Fibroblast of skin of abdomen (primary cell): ENCODE data around the gene MTHFD1L.
"Not testable (repeated sequence)": the region's sequence is repeated elsewhere in the genome, so short reads cannot be mapped to it uniquely, and the experiment has no call there.

Source experiments
- DNase-seq: peaks from one replicate; pipeline ENCODE4 v3.0.0-alpha.2; 2013

MTHFD1L gene

DNA sequence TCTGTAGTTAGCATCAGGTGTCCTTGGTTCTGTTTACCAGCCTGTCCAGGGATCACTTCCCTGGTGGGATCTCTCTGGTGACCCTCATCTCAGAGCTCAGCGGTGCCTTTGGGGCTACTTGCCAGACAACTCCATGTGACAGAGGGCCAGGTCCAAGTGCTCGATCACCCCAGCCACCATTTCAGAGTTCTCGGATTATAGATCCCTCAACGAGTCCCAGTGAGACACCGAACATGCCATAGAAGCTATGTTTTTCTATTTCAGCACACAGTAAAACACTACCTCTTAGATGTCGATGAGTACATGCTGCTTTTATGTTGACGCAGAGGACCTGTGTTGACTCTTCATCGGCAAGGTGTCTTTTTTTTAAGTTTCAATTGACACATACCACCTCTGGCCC, 204.1 kb downstream of the MTHFD1L start:
- DNase-seq: no peak

DNA sequence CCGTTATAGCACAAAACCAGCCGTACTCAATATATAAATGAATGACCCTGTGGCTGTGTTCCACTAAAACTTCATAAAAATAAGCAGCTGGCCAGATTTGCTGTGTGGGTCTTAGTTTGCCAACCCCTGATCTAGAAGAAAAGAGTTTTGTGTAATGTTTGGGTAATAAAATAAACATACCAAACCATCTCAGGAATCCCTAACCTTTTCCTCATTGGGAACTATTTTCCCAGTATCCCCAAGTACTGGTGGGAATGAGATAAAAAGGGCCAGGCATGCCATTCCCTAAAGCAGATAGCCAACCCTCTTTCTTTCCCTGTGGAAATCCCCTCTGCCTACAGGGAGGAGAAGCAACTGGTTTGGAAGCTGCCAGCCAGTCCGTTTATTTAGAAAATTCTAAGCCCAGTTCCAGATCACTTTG, 205.1 kb downstream of the MTHFD1L start:
- DNase-seq: peak; percentile 26

DNA sequence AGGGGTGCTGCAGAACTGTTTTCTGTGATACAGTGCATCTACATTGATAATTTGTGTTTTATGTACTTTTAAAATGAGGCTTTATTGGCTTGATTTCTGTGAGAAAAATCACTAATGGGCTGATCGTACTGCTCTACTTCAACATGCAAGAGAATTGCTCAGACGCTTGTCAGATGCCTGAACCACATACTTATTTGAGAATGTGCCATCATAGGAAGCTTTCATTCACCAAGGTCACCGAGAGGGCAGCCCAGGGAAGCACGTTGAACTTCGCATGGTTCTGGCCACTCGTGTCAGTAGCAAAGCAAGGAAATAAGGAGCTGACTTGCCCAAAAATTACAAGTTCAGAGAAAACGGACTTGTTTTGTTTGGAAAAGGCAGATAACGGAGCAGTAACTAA, 205.8 kb downstream of the MTHFD1L start:
- DNase-seq: peak; percentile 70

DNA sequence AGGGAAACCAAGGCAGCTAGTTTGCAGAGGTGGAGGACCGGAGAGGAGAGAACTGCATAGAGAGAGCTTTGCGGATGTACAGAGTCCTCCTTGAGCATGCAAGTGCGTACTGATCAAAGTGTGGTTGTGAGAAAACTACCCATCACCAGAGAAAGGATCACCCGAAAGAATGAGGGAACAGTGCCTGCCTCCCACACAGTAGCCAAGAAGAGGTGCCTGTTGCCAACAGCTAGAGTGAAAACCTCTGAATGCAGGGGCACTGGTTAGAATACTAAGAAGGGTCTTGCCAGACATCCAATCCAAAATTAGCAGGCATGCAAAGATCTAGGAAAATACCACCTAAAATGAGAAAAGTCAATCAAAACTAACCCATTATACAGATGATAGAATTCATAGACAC, 207.6 kb downstream of the MTHFD1L start:
- no peak for DNase-seq

DNA sequence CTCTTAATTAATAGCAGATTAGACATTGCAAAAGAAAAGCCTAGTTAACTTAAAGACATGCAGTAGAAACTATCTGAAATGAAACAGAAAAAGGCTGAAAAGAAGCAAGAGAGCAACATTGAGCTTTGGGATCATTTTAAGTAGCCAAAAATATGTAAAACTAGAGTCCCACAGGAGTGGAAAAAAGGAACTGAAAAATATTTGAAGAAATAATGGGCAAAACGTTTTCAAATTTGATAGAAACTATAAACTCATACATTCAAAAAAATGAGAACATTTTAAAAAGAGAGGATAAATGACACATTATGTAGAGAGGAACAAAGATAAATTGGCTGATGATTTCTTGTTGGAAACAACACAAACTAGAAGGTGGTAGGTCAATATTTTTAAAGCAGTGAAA, 208.2 kb downstream of the MTHFD1L start:
- peak; percentile 33 for DNase-seq

DNA sequence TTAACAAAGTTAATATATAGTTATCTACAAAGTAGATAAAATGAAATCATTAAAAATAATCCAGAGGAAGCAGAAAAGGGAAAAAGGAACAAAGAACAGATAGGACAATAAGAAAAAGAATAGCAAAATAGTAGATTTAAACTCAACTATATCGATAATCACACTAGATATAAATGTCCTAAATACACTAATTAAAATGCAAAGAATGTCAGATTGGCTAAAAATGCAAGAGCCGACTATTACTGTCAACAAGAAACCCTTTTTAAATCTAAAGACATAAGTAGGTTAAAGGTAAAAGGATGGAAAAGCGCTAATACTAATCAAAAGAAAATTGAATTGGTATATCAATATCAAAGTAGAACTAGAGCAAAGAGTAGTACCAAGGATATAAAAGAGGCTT, 209.5 kb downstream of the MTHFD1L start:
- no peak for DNase-seq

DNA sequence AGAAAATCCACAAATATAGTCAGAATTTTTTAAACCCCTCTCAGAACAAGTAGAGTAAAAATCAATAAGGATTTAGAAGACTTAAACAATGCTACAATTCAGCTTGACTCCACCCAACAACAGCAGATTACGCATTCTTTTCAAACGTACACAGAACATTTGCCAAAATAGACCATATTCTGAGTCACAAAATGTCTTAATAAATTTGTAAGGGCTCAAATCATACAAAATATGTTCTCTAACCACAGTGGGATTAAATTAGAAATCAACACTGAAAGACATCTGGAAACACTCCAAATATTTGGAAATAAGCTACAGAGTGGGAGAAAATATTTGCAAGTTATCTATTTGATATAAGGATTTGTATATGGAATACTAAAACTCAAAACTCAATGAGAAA, 210.0 kb downstream of the MTHFD1L start:
- DNase-seq: peak; percentile 83

DNA sequence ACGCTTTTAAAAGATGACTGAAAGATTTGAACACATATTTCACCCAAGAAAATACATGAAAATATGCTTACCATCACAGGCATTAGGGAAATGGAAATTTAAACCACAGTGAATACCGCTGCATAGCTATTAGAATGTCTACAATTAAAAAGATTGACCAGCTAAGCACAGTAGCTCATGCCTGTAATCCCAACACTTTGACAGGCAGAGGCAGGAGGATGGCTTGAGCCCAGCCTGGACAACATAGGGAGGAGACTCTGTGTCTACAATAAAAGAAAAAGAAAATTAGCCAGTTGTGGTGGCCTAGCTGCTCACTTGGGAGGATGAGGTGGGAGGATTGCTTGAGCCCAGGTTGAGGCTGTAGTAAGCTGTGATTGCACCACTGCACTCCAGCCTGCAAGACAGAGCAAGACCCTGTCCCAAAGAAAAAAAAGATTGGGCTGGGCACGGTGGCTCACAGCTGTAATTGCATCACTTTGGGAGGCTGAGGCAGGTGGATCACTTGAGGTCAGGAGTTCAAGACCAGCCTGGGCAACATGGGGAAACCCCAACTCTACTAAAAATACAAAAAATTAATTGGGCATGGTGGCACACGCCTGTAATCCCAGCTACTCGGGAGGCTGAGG, 210.5 kb downstream of the MTHFD1L start:
- DNase-seq: peak; percentile 56

DNA sequence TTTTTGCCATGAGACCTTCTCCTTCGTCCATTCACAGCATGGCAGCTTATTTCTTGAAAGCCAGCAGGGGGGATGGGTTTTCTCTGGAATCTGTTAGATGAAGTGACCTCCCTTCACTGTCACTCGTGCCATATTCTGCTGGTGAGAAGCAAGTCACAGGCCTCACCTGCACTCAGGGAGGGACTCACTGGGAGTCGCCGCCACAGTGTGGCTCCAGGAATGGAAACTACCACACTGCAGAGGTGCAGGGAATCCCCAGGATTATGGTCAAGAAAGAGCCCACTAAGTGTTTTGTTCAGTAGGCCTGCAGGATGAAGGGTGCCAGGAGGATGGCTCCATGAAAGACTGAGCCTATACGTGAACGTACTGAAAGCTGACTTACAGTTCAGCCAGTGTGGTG, 213.2 kb downstream of the MTHFD1L start:
- DNase-seq: no peak

DNA sequence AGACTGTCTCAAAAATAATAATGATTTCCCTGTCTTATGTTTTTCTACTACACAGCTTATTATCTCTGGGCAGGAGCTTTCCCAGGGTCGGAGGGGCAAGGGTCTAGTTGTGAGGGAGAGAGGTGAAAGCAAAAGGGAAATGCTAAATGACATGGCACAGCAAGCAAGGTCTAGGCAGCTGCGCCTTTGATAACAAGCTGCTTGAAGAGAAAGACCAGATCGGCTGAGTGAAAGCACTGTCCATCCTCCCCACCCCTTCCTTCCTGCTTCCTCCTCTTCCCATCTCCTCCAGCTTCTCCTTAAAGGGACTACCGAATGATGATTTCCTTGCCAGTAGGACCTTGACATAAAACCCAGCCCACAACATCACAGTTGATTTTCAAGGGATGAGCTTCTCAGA, 216.2 kb downstream of the MTHFD1L start:
- DNase-seq: no peak

DNA sequence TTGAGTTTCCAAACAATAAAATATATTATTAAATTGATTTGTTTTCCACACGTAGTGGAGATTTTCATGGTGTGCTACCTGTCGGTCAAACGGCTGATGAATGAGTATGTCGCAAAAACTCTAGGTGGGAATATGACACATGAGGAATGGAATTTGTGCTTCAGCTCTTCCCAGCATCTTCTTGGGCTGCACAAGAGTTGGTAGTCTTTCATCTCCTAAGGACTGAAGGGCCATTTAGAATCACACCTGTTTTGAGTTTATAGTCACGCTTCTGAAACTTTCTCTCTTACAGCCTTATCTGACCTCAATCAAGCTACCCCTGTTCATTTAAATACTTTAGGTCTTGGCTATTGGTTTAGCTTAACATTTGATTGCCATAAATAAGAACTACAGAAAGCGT, 216.6 kb downstream of the MTHFD1L start:
- DNase-seq: peak; percentile 34

DNA sequence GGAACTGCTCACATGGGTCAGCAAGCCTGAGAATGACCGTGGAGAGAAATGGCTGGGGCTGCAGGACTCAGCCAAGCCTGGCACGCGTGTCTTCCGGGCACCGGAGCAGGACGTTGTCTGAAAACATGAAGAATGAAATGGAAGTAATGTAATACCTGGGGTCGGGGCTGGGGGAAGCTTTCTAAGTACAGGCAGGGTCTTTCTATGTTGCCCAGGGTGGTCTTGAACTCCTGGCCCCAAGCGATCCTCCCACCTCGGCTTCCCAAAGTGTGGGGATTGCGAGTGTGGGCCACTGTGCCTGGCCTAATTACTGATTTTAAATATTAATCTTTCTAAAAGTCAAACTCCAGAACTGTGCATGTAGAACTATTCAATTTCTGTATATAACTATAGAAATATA, 218.8 kb downstream of the MTHFD1L start:
- DNase-seq: no peak

DNA sequence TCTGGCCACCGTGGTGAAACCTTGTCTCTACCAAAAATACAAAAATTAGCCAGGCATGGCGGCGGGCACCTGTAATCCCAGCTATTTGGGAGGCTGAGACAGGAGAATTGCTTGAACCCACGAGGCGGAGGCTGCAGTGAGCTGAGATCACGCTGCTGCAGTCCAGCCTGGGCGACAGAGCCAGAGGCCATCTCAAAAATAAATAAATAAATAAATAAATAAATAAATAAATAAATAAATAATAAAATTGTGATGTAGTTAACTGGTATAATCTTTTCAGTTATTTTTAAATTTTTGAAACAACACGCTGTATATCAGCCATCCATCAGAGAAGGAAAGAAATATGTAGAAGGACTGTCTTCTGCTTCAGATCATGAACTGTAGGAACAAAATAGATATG, 221.6 kb downstream of the MTHFD1L start:
- DNase-seq: not testable (repeated sequence)

DNA sequence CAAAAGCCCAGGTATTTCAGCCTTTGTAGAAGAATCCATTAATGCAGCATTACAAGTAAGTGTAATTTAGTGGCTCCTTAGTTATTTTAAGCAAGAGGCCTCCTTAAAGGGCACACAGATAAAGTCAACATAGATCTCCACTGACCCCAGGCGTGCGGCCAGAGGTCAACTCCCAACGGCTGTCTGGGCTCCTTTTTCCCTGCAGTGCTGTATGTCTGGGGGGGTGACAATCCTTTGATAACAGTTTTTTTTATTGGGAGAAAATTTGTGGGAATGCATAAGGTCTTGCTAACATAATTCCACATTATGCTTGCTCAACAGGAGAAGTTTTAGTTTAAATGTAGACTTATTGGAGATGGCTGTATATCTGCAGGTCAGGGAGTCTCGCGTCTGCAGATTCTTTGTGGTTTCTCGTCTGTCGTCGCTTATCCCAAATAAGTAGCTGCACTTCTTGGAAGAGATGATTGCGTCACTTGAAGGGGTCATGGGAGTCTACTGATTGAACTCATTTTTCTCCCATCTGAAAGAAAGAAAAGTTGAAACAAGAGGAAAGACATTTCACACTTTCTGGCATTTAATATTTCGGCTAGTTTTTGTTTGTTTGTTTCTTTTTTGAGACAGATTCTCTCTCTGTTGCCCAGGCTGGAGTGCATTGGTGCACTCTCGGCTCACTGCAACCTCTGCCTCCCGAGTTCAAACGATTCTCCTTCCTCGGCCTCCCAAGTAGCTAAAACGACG, 222.5 kb downstream of the MTHFD1L start:
- DNase-seq: peak; percentile 95

DNA sequence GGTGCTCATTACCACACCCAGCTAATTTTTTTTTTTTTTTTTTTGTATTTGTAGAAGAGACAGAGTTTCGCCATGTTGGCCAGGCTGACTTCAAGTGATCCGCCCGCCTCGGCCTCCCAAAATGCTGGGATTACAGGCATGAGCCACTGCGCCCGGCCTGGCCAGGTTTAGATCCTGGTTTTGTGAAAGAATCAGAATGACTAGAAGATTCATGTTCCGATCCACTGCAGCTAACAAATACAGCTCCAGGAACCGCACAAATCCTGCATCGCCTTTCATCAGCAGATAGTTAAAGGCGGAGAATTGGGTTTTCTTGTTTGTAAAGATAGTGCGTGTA, 223.1 kb downstream of the MTHFD1L start:
- no peak for DNase-seq

DNA sequence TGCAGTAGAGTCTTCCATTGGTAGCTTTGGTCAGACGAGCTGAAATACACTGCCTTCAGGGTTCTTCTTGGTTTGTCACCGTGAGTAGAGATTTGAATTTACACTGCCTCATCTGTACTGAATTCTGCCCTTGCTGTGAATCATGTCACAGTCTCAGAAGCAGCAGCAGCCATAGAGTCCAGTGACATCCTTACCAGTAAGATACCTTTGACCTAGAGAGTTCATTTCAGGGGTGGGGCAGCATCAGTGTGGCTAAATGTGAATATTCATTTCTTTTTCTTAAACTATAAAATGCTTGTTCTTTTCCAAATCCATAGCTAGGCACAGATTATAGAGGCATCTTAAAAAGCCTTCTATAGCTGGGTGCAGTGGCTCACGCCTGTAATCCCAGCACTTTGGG, 223.5 kb downstream of the MTHFD1L start:
- DNase-seq: no peak

DNA sequence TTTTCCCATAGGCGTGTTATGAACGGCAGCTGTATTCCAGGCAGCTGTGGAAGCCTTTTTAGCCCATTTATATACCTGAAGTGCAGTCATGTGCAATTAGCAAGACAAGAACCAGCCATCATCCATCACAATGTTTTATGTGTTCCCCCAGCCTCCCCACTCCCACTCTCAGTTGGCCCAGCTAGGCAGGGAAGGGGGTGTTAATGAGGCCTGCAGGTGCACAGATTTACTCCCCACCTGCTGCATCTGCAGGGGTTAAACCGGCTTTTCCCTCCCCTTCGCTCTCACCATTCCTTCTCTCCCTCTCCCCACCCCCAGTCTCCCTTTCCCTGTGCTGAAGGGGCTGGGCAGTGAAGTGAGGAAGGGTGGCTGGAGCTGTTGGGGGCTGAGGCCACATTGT, 224.5 kb downstream of the MTHFD1L start:
- DNase-seq: no peak

DNA sequence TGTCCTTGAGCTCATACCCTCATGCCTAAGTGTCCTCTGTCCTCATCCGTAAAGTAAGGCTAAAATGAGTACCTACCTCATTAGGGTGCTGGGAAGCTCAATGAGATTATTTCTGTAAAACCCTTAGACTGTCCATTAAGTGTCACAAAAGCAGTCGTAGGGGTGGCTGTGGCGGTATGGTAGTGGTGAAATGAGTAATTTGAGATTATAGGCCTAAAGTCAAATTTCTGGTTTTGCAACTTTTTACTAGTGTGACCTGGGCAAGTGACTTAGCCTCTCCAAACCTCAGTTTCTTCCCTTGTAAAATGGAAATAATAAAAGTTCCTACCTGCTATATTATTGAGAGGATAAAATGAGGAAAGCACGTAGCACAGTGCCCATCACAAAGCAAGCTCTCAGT, 226.1 kb downstream of the MTHFD1L start:
- no peak for DNase-seq

DNA sequence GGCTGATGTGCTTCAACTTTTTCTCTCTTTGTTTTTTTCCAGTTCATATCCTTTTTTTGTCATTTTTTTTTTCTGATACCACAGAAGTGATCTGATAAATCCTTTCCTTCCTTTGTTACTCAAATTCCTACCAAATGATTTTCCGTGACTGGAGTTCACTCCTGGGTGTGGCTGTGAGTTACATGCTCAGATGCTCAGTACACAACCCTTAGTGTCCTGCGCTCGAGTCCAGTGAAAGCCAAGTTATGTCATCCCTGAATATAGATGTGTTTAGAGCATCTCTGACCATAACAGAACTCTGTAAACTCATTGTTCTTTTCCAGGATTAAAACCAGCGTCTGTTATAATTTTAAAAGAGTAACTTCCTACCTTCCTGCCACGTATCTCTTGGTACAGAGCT, 227.1 kb downstream of the MTHFD1L start:
- DNase-seq: no peak

DNA sequence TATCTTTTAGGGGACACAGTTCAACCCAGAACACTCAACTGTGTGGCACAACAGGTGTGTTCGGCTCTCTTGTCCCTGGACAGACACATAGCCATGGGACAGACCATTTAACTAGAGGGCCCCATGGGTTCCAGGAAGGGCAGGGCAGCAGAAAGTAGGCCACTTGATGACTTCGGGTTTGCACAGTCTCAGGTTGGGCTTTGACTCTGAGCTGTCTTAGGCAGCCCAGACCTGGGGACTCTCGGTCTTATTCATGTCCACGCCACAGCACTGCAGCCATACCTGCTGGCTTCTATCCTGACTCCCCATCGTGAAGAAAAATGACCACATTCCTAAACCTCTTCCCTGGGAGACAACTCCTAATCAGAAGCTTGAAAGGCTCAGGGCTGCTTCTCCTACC, 228.2 kb downstream of the MTHFD1L start:
- no peak for DNase-seq

DNA sequence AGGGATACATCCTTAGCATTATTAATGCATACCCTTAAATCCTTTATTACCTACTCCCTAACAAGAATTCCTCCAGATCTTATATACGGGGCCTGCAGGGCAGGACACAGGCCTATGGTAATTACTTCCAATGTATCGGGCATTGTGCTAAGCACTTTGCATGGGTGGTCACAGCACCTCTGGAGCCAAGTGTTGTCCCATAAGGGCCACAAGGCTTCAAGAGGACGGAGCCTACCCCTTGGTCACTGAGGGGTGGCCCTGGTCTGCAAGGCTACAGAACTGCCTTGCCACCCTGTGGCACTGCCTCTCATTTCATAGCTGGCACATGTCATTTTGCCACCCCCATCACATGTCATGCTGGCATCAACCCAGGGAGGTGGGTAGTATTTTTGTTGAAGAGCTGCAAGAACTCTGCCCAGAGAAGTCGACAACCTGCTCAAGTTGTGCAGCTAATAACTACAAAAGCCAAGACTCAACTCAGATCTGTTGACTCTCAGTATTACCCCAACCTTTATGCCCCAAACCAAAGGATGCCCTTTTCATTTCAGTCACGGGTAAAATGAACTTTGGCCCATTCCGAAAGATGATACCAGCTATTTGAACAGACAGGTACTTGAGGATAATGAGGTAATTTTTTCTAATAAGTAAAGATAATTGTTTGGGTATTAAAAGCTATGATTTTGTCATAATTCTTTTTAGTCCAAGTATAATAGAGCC, 230.2 kb downstream of the MTHFD1L start:
- no peak for DNase-seq

DNA sequence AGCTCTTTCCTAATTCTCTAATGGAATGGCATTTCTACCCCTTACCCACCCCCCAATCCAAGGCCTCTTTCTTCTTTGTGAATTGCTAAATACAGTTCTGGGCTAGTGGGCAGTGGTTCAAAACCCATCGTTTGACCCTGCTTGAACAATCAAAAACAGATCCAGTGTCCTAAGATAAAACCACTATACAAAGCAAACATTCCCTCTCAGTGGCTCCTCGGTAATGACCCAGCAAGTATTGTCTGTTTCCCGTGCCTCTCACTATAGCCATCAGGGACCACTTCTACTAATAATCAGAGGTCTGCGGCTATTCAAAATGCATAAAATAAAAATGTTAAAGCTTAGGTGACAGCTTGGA, 230.7 kb downstream of the MTHFD1L start:
- DNase-seq: no peak

DNA sequence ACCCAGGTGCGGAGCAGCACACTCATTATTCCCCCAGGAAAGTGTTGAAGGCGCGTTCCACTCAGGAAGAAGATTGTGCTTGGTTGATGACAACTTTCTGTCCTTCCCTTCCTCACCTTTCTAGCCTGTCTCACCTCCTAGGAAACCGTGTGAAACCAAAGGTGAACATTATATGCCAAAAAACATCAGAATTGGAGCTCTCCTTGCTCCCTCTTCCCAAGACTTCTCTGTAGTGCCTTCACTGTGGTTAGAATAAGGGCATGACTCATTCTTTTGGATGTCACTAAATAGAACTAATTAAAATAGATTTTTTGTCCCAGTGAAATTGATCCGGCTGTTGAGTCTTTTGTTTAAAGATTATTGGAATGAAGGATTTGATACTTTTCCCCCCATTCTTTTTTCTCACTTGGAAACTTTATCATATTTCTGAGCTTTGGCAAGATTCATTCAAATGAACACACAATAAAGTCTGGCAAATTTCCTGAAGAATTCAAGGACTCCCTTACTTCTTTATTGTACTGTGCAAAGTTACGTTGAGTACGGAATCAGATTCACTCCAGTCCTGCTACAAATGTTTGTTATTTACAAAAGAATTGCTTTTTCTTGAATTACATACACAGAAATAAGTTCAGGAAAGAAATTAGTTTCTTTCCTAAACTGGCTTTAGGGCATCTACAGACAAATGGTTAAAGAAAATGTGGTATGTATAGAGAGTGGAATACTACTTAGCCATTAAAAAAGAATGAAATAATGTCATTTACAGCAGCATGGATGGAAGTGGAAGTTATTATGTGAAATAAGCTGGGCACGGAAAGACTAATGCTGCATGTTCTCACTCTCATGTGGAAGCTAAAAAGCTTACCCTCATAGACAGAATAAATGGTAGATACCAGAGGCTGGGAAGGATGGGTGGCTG, 231.4 kb downstream of the MTHFD1L start:
- no peak for DNase-seq
